GM18909 (cell line): ENCODE data around the gene KRT23.

Experiments used
- ATAC-seq: cut with Tn5 transposase; IDR thresholded peaks from one replicate; pipeline ENCODE4 v1.9.1; 2021; ENCODE audit warnings: mild to moderate bottlenecking; ENCODE audit not compliant: unreplicated experiment, poor library complexity

The KRT23 gene

DNA sequence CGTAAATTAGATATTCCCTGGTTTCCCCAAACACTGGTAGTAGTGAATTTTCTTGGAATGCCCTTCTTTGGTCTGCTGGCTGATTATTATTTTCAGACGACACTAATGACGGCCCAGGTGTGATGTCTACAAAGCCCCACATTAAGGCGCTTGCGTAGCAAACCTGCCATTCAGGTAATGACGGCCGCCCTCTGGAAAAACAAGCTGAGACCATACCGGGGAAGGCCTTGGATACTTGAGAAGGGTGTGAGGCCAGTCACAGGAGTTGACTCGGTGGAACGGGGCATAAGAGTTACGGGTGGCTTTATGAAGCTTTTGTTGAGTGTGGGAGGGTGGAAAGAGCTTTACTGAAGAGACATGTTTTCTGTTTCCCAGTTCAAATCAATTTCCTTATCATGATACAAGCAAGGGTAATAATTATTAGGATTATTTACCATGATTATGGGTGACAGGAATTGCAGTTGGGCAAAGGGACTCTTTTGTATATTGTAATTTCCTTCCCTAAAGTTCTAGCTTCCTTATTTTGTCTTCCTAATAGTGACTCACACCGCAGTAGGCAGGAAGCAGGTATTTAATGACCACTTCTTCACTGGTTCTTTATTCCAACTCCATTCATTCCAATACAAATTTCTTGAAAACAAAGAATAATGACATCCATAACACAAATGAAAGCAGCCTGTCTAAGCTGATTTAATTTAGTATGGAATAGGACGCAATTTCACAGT, 24.8 kb downstream of the KRT23 start:
- no peak for ATAC-seq

DNA sequence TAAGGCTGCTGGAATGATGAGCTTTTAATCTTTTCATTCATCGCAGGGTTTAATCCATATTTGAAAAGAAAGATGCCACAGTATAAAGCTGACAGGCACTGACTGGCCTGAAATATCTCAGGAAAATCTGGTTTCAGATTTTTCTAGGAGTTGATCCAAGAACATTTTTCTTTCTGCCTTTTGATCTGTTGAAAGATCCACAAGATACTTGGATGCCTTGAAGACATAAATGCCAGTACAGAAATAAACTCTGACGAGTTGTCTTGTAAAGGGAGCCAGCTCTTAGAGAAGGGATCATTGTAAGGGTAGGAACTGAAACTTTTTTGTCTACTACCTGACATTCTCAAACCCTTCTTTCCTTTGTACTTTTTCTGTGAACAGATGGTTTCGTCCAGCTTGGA, 27.0 kb downstream of the KRT23 start:
- ATAC-seq, result no peak

DNA sequence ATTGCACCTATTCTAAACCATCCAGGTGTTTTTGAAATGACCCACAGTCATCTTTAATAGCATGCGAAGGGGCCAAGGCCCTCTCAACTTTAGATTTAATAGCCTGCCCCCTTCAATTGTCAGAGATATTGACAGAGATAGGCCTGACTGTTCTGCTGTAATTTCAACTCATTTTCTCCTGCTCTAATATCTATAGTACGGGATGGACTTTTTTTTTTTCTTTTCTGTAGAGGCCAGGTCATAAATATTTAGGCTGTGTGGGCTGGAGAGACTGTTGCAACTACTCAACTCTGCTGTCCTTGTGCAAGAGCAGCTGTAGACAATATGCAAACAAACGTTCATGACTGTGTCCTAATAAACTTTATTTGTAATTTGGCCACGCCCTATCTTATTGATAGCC, 27.7 kb downstream of the KRT23 start:
- no peak for ATAC-seq

DNA sequence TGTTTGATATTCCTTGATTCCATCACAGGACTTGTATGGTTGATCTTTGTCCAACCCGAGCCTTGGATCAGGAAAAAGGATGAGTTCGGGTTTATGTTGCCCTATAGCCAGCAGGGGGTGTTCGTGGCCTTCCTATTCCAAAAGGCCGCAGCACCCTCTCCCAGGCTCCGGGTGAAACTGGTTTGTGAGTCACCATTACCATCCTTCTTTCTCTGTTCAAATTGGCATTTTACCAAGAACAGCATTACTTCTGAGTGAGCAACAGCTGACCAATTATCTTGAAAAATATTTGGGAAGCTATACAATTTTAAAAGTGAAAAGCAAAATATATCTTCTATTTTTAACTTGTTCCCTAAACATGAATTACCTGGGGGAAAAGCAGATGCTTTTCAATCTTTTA, 28.1 kb downstream of the KRT23 start:
- ATAC-seq, result no peak

DNA sequence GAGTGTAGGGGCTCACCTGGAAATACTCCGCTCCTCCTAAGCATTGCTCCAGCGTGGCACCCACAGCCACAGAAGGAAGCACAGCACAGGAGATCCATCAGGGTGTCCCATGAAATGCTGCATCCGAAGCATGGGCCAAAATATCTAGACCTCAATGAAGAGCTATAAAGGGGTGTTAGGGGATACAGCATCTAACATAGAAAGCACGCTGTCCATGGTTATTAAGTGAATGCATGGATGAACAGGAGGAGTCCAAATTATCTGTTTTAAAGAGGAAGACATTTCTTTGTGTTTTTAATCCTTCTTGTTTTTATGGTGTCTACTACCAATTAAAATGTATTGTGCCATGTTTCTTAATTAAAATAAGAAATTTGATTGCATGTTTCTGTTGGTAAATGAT, 30.8 kb downstream of the KRT23 start:
- no peak for ATAC-seq

DNA sequence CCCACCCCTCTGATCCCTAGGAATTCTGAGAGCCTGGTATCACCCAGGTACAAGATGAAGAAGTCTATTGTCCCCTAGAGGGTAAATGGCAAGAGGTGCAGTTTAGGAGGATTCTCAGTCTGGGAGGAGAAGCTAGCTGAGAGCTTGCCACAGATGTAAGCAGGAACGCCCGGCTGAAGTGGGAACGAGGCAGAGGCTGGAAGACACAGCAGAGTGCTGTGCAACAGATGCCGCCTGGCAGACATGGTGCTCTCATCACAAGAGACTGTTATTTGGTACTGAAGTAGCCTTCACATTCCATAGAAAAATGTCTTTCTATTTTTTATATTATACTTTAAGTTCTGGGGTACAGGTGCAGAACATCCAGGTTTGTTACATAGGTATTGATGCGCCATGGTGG, 32.1 kb downstream of the KRT23 start:
- ATAC-seq, result no peak

DNA sequence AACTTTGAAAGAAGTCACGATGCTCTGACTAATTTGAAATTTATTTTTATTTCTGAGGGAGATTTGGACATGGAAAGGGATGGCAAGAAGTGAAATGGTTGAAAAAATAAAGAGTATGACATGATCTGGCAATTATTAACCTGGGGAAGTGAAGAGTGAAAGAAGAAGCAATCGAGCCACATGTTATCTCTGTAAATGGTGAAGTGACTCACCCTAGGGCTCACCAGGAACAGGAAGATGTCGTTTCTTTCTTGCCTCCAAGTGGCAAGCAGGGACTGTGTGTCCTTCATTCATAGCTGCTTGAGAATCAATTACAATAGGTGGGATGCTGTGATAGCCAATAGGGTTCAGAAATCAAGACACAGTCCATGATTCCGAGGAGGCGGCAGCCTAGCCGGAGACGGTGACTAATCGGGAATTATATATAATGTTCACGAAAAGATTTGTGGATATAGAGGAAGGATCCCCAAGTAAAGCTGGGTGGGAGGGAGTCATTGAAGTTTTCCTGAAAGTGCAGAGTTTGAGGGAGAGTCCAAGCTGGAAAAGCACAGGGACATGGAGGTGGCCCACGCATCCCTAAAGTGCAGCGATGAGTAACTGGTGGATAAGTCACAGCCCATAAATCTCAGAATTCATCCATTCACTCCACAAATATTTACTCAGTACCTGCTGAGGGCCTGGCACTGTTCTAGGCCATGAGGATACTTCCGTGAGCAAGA, 34.2 kb downstream of the KRT23 start:
- ATAC-seq, result no peak

DNA sequence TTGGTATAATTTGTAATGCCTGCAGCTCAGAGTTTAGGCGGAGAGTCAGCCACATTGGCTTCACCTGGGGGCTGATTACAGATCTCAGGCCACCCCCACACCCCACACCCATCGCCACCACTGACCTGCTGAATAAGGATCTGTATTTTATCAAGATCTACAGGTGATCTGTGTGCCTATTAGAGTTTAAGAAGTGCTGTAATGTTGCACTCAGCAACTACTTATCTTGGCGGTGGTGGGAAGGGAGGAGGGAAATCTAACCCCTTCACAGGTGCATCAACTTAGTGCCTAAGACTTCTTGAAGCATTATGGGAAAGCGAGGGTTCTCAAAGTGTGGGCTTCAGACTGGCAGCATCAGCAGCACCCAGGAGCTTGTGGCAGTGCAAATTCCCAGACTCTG, 34.9 kb downstream of the KRT23 start:
- no peak for ATAC-seq

DNA sequence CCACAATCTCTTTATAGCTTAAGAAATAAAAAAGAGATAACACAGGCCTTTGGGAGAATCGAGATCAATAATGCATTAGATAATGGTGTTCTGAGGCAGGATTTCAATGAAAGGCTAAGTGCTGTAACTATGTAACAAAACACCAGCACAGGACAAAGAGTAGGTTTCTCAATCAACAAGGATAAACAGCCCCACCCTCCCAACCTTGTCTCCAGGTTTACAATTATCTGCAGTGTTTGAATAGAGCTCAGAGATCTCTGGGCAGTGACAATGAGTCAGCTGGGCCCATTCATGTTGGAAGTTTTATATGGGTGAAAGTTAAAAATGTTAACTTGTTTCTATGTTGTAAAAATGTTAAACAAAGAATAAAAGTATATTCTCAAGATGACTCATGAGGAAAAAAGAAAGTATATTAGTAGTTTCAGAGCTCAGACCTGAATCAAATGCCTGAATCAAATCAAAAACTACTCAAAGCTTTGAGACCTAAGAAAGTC, 35.4 kb downstream of the KRT23 start:
- ATAC-seq, result no peak

DNA sequence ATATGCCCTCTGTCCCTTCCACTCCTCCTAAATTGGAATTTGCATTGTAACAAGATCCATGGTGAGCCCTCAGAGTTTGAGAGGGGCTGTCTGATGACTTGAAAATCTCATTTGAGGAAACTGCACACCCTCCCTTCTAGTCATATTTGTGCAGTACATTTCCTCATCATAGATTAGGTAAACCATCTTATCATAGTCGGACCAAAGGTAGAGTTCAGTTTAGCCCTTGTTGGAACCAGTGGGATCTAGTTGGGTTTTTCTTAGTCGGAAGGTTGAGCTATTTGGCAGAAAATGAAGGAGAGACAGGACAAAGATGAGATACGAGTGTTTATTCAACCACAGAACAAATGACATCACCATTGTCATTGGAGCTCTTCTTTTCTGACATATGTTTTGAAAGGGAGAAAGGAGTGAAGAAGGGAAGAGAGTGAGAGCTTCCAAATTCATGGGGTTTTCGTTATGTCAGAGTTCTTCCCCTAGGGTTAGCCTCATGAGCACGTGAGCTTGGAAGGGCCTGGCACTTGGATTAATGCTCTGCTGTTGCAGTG, 36.6 kb downstream of the KRT23 start:
- no peak for ATAC-seq

DNA sequence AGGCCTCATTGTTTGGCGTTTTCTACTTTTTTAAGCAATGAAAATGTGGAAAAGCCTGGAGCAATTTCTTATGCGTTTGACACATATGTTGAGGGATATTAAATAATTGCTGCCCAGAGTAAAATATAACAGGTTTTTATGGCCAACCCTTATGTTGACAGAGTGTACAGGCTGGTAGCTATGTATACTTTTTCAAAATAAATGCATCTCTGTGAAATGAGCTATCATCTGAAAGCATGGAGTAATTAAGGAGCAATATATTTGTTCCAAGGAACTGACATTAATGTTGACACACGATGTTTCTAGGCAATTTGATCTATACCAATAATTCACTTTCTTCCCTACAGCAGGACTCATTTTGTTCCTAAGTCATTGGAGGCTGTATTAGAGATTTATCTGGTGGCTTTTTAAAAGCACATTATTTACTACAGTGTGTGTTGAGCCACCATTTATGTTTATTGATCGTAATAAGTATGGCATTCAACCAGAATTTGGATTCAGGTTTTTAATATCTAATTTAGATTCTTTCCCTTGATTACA, 40.5 kb downstream of the KRT23 start:
- ATAC-seq, result no peak

DNA sequence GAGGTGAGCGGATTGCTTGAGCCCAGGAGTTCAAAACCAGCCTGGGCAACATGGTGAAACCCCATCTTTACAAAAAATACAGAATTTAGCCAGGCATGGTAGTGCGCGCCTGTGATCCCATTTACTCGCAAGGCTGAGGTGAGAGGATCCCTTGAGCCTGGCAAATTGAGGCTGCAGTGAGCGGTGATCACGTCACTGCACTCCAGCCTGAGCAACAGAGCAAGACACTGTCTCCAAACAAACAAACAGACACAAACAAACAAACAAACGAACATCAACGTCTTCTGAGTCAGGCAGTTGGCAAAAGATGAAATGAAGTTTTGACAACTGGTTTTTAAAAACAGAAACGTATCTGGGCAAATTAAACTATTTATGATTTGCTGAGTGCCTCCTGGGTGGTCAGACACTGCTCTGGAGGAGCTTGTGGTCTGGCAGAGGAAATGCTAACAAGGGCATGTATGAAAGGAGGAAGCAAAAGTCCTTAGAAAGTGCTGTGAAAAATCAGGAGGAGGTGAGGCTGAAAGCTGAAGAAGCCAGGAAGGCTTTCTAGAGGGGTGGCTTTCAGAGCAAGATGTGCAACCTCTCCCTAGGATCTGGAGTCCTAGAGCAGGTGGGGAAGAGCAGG, 42.2 kb downstream of the KRT23 start:
- no peak for ATAC-seq

DNA sequence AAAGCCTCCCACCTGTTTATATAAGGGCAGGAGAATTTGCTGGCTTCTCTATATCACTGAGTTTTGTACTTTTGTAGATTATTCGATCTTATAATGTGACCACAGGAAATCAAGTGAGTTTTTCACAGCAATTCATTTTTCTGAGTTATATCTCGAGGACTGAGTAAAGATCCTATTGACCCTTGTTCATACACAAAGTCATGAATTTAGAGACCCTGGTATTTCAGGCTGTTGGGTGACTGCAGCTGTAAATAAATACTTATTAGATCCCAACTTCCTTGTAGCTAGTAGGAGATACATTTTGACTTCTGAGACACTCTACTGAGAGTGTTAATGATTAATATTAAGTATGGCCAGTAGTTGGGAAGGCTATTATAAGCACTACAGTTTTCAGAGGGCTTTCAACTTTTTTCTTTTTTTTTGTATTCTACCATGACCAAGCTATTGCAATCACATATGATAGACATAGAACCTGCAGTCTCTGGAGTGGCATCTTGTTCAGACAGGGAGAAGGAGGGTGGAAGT, 49.2 kb downstream of the KRT23 start:
- ATAC-seq, result no peak

DNA sequence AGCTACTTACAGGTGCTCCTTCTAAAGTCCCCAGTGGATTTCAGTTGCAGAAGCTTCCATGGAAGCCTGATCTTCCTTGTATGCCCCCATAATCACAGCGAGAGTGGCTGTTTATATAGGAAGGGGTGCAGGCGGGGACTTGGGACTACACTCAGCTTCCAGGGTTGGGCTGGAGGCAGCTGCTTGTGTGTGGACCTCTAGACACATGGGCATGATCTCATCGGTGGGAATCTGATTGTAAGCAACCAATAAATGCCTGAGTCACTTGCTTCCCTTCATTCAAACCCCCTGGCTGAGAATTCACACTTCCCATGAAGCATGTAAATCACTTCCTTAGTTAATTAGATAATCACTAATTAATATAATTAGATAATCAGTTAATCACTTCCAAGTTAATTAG, 51.4 kb downstream of the KRT23 start:
- no peak for ATAC-seq

DNA sequence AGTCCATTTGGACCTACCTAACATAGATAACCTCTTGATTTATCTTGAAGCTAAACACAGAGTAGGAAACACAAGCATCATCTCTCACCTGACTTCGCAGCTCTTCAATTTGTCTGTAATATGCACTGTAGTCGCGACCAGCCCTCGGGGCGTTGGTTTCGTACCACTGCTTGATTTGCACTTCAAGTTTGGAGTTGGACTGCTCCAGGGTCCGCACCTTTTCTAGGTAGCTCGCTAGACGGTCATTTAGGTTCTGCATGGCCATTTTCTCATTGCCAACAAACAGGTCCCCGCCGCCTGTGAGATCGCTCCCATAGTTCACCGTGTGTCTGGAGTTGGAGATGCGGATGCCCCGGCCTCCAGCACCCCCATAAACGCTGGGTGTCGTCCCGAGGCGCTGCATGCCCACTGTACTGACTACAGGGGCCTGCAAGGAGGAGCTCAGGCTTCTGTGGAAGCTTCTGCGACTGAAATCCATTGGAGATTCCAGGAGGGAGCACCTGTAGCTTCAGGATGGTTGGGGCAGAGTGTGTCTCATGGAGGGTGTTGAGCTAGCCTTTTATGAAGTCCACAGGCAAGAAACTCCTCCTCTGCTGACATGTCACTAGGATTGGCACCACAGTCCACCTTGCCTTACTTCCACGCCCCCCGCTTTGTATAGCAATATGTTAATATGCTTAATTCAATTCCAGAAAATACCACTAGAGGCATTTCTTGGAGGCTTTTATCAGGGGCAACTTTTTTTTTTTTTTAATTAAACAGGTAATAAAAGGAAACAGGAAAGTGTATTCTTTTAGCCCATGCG, 52.5 kb downstream of the KRT23 start, which contains the start of gene KRT20:
Gene KRT20 (minus strand): TSS at position 535 of the 805 bp plus-strand sequence. CDS start 57 bp downstream, at position 478.
- ATAC-seq, result no peak

DNA sequence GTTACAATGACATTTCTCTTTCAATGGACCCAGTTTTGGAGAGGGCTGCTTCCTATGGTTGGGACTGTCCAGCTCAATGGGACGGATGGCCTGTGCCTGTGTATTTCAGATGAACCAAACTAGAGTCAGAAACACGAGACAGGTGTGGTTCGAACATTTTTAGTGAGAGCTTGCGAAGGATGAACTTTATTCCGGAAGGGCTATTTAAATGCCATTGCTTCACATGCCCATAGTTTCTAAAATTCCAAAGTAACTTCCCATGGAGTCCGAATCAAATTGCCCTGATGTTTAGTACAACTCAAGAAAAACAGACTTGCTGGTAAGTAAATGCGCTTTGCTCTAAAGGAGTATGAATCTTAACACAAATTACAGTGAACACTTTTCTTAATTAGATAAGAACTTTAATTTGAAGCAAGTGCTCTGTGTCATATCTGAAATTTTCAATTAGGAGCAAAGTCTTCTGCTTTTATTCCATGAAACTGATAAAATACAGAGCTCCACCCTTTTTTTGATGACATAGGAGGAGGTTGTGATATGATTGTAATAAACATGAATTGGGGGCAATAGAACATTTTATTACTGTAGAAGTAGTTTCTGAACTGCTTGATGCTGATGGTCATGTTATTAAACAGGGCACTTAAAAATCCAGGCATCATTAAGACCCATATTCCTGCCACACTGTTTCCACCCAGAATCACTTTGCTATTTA, 53.7 kb downstream of the KRT23 start:
- ATAC-seq, result no peak

DNA sequence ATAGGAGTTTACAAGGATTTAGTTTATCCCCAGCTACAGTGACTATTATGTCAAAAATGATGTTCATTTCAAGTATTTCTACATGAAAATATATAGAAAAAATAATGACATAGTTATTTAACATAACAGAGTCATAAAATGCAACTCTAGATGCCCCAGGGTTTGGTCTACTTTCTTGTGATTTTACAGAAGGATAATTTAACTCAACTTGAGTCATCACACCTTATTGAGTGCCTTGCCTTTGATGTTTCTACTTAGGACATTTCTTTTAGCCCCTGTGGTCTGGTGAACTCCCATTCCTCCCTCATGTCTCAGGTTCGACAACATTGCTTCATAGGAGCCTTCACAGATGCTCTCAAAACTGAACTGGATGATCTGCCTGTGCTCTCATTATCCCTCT, 54.4 kb downstream of the KRT23 start:
- no peak for ATAC-seq

DNA sequence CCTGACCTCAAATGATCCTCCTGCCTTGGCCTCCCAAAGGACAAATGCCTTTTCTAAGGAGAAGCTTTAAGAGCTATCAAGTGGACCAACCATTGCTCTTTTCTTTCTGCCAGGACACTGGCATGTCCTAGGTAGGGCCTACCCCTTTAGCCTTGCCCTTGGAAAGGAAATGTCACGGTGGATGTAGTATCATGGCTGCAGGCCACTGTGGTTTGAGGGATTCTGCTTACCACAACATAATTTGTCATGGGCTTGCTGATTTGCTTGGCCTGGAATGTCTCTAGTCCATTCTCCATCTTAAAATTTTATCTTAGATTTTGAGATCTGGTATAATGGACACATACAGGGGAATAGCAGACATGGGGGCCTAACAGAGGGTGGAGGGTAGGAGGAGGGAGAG, 58.4 kb downstream of the KRT23 start:
- no peak for ATAC-seq

DNA sequence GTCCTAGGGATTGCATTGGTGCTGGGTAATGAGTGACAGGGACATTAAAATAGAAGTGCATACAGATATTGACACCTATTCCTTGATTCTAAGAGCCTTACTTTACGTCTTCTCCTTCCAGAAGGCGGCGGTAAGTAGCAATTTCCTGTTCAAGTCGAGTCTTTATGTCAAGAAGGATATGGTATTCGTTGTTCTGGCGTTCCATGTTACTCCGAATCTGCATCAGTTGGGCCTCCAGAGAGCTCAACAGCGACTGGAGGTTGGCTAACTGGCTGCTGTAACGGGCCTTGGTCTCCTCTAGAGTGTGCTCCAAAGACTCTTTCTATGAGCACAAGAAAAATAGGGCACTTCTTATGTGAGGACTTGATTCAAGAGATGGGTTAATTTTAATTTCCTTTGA, 59.4 kb downstream of the KRT23 start:
- ATAC-seq, result no peak
